Body of pancreas (tissue), 4 donors: ENCODE data around the gene NDC80. TPM values are rescaled to one million over a fixed set of nuclear protein-coding genes. Genes with fewer than 3 reads are reported as not detected.

Experiments
- ATAC-seq: fragments of 150-250 bp; one replicate; pipeline ENCODE4 v1.9.1; 2016
- DNase-seq, 4 donors: peaks; one replicate each; pipeline ENCODE4 v3.0.0-alpha.2; 2019
- H3K27ac ChIP-seq, 4 donors: fragments of 200-600 bp; sonication (generic); 1 replicate in 3 of 4; 2 replicates in 1 of 4; pipeline versions ENCODE4 v1.5.1 to v1.6.1; 2016 to 2019; ENCODE audit warnings: mild to moderate bottlenecking in 1 of 4, mixed read lengths in 1 of 4, moderate library complexity in 1 of 4
- H3K27me3 ChIP-seq, 2 donors: fragments of 200-600 bp; sonication (generic); one replicate each; pipeline ENCODE4 v1.6.0; 2016; ENCODE audit warnings: mild to moderate bottlenecking in 1 of 2
- H3K36me3 ChIP-seq, 2 donors: fragments of 200-600 bp; sonication (generic); replicated peaks in 1 of 2; 2 replicates each; pipeline ENCODE4 v1.5.1; 2016; ENCODE audit warnings: low read depth in 2 of 2; ENCODE audit not compliant: insufficient read depth in 1 of 2
- H3K4me1 ChIP-seq: fragments of 200-600 bp; sonication (generic); one replicate; pipeline ENCODE4 v1.6.0; 2016
- H3K4me3 ChIP-seq, 2 donors: fragments of 200-600 bp; sonication (generic); 1 replicate in 1 of 2; 2 replicates in 1 of 2; pipeline ENCODE4 v1.5.1; 2016 to 2019
- H3K9me3 ChIP-seq, 3 donors: fragments of 200-600 bp; sonication (generic); 1 replicate in 2 of 3; 2 replicates in 1 of 3; pipeline ENCODE4 v1.5.1; 2016
- POLR2A ChIP-seq, 3 donors: fragments of 450-650 bp; IDR thresholded peaks; one replicate each; pipeline ENCODE4 v1.6.1; 2016; ENCODE audit warnings: antibody characterized with exemption in 3 of 3, mild to moderate bottlenecking in 2 of 3
- WGBS, 2 donors: methylation state at CpG; one replicate each; pipeline ENCODE4 v1.1.5; 2017; 5-methylcytosine and 5-hydroxymethylcytosine counted together
- intact Hi-C: fragments of 100-400 bp; cut with DNase I; formaldehyde crosslinking; loops from one replicate; pipeline ENCODE4 v1.15.1; 2023
- total RNA-seq, 2 donors: library from RNA; depleted of rRNA; stranded (reverse); fragments of >200 nt; gene quantifications; one replicate each; pipeline ENCODE4 v1.1.0, GENCODE V29; 2016
- TF ChIP-seq, protein P1 (sequence below), 7 experiments: fragments of 450-650 bp in 4 of 7; fragments of 200-600 bp in 3 of 7; sonication (generic) in 3 of 7; IDR thresholded peaks; one replicate each; pipeline ENCODE4 v1.5.1; 2016 to 2019; ENCODE audit warnings: antibody characterized with exemption in 7 of 7

NDC80 gene
- total RNA-seq, 2 donors from 2014 or later, result not detected

DNA sequence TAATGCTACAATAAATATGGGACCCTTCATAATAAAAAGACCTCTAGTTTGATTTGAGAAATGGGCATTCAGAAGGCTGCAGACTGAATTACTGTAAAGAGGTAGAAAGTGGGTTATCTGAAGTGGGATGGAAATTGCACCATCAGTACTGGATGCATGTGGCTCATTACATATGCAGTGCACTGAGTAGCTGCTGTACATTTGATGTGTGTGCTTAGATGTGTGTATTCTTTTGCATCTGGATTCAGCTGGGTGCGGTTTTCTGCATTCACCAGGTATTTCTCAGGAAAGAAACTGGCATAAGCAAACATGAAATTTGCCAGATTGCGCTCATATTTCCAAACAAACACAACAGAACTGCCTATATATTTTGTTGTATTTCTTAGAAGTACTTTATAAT, 38.2 kb downstream of the NDC80 start:
- no peak overlapping the region for H3K27ac ChIP-seq
- H3K27me3 ChIP-seq, result no peaks in the 10 kb centered on the region
- H3K9me3 ChIP-seq, result no peaks in the 10 kb centered on the region
- TF ChIP-seq, protein P1, sequence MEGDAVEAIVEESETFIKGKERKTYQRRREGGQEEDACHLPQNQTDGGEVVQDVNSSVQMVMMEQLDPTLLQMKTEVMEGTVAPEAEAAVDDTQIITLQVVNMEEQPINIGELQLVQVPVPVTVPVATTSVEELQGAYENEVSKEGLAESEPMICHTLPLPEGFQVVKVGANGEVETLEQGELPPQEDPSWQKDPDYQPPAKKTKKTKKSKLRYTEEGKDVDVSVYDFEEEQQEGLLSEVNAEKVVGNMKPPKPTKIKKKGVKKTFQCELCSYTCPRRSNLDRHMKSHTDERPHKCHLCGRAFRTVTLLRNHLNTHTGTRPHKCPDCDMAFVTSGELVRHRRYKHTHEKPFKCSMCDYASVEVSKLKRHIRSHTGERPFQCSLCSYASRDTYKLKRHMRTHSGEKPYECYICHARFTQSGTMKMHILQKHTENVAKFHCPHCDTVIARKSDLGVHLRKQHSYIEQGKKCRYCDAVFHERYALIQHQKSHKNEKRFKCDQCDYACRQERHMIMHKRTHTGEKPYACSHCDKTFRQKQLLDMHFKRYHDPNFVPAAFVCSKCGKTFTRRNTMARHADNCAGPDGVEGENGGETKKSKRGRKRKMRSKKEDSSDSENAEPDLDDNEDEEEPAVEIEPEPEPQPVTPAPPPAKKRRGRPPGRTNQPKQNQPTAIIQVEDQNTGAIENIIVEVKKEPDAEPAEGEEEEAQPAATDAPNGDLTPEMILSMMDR (IDR thresholded peaks at IDR 0.05), result no peak
- no peak for TF ChIP-seq POLR2A (IDR thresholded peaks at IDR 0.05)
- intact Hi-C loops, result no loop called here
- ATAC-seq (no peak), DNase-seq (no peak)
- no peak overlapping the region for H3K4me3 ChIP-seq
- peaks cover 5% of the 10 kb centered on the region for H3K4me1 ChIP-seq
- H3K36me3 ChIP-seq, result no peaks in the 10 kb centered on the region
- WGBS, 2 donors, result 97 to 100% methylated on average over 2 of the region's 2 CpGs

DNA sequence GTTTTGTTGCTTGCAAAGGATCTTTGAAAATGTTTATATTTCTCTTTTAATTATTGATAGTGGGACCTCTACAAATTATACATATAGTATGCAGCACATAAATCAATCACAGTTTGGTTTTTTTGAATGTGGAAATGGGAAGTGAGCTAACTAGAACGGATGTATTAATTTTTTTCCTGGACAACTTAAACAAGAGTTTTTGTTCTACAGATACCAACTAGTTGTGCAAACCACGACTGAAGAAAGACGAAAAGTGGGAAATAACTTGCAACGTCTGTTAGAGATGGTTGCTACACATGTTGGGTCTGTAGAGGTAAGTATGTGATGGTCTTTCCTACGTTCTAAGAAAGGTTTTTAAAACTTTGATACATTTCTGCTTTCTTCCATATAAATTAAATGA, 39.2 kb downstream of the NDC80 start:
- peaks cover 5% of the 10 kb centered on the region for H3K4me1 ChIP-seq
- DNase-seq (no peak), ATAC-seq (no peak)
- H3K9me3 ChIP-seq, result no peaks in the 10 kb centered on the region
- intact Hi-C loops, result no loop called here
- H3K4me3 ChIP-seq, result no peak overlapping the region
- H3K27me3 ChIP-seq, result no peaks in the 10 kb centered on the region
- H3K27ac ChIP-seq, result no peak overlapping the region
- TF ChIP-seq POLR2A (IDR thresholded peaks at IDR 0.05), result no peak
- TF ChIP-seq, protein P1 (IDR thresholded peaks at IDR 0.05), result no peak
- no peaks in the 10 kb centered on the region for H3K36me3 ChIP-seq
- WGBS, 2 donors, result 81 to 91% methylated on average over 5 of the region's 5 CpGs

DNA sequence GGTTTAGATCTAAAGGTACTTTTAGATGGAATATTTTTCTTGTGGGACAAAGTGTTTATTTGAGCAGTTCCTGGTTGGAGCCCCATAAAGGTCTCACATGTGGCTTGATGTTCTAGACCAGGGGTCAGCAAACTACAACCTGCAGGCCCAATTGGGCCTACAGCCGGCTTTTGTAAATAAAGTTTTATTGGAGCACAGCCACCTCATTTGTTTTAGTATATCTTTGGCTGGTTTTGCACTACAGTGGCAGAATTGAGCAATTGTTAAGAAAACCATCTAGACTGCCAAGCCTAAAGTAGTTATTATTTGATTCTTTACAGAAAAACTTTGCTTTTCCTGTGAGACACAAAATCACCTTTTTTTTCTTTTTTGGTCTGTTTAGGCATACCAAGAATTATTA, 41.6 kb downstream of the NDC80 start:
- DNase-seq, result no peak
- no peak for TF ChIP-seq POLR2A (IDR thresholded peaks at IDR 0.05)
- TF ChIP-seq, protein P1 (IDR thresholded peaks at IDR 0.05), result no peak
- Histone ChIP-seq H3K9me3 (no peaks in the 10 kb centered on the region), H3K27ac (no peak overlapping the region), H3K4me3 (no peak overlapping the region), H3K4me1 (no peaks in the 10 kb centered on the region), H3K27me3 (no peaks in the 10 kb centered on the region), H3K36me3 (no peaks in the 10 kb centered on the region)
- no peak for ATAC-seq
- intact Hi-C loops, result no loop called here
- 84 to 87% methylated on average over 1 of the region's 1 CpG for WGBS, 2 donors

DNA sequence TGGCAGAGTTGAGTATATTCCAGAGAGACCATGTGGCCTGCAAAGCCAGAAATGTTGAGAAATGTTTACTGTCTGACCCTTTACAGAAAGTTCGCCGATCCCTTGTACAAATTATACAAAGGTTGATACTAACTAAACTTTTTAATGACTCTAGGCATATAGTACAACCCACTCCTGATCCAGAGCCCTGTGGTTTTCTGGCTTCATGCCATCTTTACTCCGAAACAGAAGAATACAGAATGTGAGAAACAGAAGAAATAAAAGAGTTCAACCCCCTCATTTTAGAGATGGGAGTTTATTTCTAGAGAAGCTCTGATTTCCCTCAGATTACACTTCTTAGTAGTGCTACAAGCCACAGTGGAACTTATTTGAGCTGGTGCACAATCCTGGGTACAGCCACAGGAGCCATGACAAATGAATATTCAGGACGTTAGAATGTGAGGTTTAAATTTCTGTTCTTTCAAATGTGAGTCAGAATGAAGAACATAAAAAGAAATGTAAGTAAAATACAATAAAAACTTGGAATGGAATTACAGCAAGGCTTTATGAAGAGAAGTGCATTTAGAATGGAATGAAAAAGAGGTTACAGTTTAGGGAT, 46.1 kb downstream of the NDC80 start:
- Histone ChIP-seq H3K9me3 (no peaks in the 10 kb centered on the region), H3K4me1 (no peaks in the 10 kb centered on the region), H3K27ac (no peak overlapping the region), H3K4me3 (no peak overlapping the region), H3K27me3 (no peaks in the 10 kb centered on the region), H3K36me3 (no peaks in the 10 kb centered on the region)
- intact Hi-C loops, result no loop called here
- ATAC-seq (no peak), DNase-seq (no peak)
- no peak for TF ChIP-seq POLR2A (IDR thresholded peaks at IDR 0.05)
- TF ChIP-seq, protein P1 (IDR thresholded peaks at IDR 0.05), result no peak
- WGBS, 2 donors, result 76 to 84% methylated on average over 4 of the region's 4 CpGs

DNA sequence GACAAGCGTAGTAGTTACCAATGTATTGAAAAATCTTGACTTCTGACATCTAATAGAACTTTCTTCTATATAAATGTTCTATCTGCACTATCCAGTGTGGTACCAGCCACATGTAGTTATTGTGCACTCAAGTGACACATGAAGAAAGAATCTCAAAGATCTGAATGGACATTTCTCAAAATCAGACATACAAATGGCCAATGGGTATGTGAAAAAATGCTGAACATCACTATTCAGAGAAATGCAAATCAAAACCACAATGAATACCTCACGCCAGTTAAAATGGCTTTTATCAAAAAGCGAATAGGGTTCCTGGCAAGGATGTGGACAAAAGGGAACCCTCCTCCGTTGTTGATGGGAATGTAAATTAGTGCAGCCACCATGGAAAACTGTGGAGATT, 46.7 kb downstream of the NDC80 start:
- no peak overlapping the region for H3K27ac ChIP-seq
- DNase-seq (no peak), ATAC-seq (no peak)
- H3K36me3 ChIP-seq, result no peaks in the 10 kb centered on the region
- TF ChIP-seq POLR2A (IDR thresholded peaks at IDR 0.05), result no peak
- TF ChIP-seq, protein P1 (IDR thresholded peaks at IDR 0.05), result no peak
- intact Hi-C loops, result no loop called here
- H3K4me3 ChIP-seq, result no peak overlapping the region
- no peaks in the 10 kb centered on the region for H3K27me3 ChIP-seq
- H3K4me1 ChIP-seq, result no peaks in the 10 kb centered on the region
- WGBS, 2 donors, result 89 to 92% methylated on average over 4 of the region's 4 CpGs
- no peaks in the 10 kb centered on the region for H3K9me3 ChIP-seq
